Mesendoderm (in vitro differentiated cells): ENCODE data around the gene C1orf105.

Experiments used
- DNase-seq: peaks from one replicate; pipeline ENCODE4 v3.0.0; 2013
- H2AK5ac ChIP-seq: 2 replicates; pipeline ENCODE4 v1.6.1; 2013; ENCODE audit warnings: low read length, inconsistent platforms
- H2BK120ac ChIP-seq: 2 replicates; pipeline ENCODE4 v1.6.1; 2013; ENCODE audit warnings: low read depth, mild to moderate bottlenecking, low read length, moderate library complexity, mixed read lengths
- H2BK15ac ChIP-seq: replicated peaks from 2 replicates; pipeline ENCODE4 v1.6.1; 2013; ENCODE audit warnings: low read depth, mild to moderate bottlenecking, moderate library complexity
- H2BK5ac ChIP-seq: 2 replicates; pipeline ENCODE4 v1.6.1; 2013; ENCODE audit warnings: low read length, inconsistent platforms
- H3K18ac ChIP-seq: 2 replicates; pipeline ENCODE4 v1.6.1; 2013; ENCODE audit warnings: mild to moderate bottlenecking, low read length, mixed read lengths
- H3K23ac ChIP-seq: one replicate; pipeline ENCODE4 v1.6.1; 2013; ENCODE audit warnings: low read length
- H3K27ac ChIP-seq: 2 replicates; pipeline ENCODE4 v1.5.1; 2013; ENCODE audit warnings: low read depth, mild to moderate bottlenecking, inconsistent platforms, low read length, moderate library complexity
- H3K27me3 ChIP-seq: 2 replicates; pipeline ENCODE4 v1.6.1; 2013; ENCODE audit warnings: low read length, control low read depth, mild to moderate bottlenecking, inconsistent platforms; ENCODE audit not compliant: insufficient read depth, poor library complexity
- H3K36me3 ChIP-seq: 2 replicates; pipeline ENCODE4 v1.6.1; 2013; ENCODE audit warnings: low read length, inconsistent platforms; ENCODE audit not compliant: control insufficient read depth, insufficient read depth
- H3K4ac ChIP-seq: one replicate; pipeline ENCODE4 v1.6.1; 2013; ENCODE audit warnings: low read depth, mild to moderate bottlenecking, low read length, moderate library complexity
- H3K4me1 ChIP-seq: 2 replicates; pipeline ENCODE4 v1.6.1; 2013; ENCODE audit warnings: low read depth, low read length, inconsistent platforms; ENCODE audit not compliant: control insufficient read depth
- H3K4me2 ChIP-seq: 2 replicates; pipeline ENCODE4 v1.6.1; 2013; ENCODE audit warnings: low read length
- H3K4me3 ChIP-seq: 2 replicates; pipeline ENCODE4 v1.5.1; 2013; ENCODE audit warnings: mild to moderate bottlenecking, low read length
- H3K56ac ChIP-seq: one replicate; pipeline ENCODE4 v1.6.1; 2013; ENCODE audit warnings: low read length
- H3K79me1 ChIP-seq: 2 replicates; pipeline ENCODE4 v1.6.1; 2013; ENCODE audit warnings: low read length, inconsistent platforms
- H3K79me2 ChIP-seq: 2 replicates; pipeline ENCODE4 v1.6.1; 2013; ENCODE audit warnings: mild to moderate bottlenecking, low read length; ENCODE audit not compliant: control insufficient read depth, insufficient read depth
- H3K9ac ChIP-seq: 2 replicates; pipeline ENCODE4 v1.6.1; 2013; ENCODE audit warnings: low read length, inconsistent platforms
- H4K5ac ChIP-seq: one replicate; pipeline ENCODE4 v1.6.1; 2013; ENCODE audit warnings: low read length
- H4K8ac ChIP-seq: one replicate; pipeline ENCODE4 v1.6.1; 2013; ENCODE audit warnings: low read depth, mild to moderate bottlenecking, control low read depth, low read length, moderate library complexity
- WGBS: extraction: QIAGEN DNeasy Blood & Tissue Kit; methylation state at CpG from one replicate; pipeline ENCODE4 v1.1.7; 2013; ENCODE audit warnings: low lambda C conversion rate, missing lambda C conversion rate; ENCODE audit not compliant: insufficient coverage; ENCODE audit errors: extremely low coverage; 5-methylcytosine and 5-hydroxymethylcytosine counted together

C1orf105 gene

GRCh38 chr1:172480431-172480830 lies 59.9 kb downstream of the C1orf105 start:
- H3K36me3 ChIP-seq = no peaks in the 10 kb centered on the region
- peaks cover 2% of the 10 kb centered on the region for H3K4me1 ChIP-seq

DNA sequence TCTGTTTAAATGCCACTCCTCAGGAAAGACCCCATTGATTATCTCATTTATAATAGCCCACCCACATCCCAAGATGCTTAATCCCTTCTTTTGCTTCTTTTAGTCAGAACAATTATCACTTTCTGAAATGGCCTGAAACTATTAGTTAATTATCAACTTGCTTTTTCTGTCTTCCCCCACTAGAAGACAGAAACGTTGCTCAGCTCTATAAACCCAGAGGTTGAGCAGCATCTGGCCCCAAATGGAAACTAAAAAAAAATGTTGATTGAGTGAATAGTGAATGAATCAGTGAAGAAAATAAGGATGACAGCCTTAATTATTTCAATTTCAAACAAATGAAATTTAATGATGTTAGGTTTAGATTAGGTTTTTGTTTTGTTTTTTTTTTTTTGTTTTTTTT lies 61.6 kb downstream of the C1orf105 start:
- Histone ChIP-seq H3K4me3 (no peak overlapping the region), H2BK5ac (no peak overlapping the region), H3K18ac (no peak overlapping the region), H3K4me1 (no peaks in the 10 kb centered on the region), H3K9ac (no peak overlapping the region), H3K27me3 (no peaks in the 10 kb centered on the region), H3K27ac (no peak overlapping the region), H2BK15ac (no peak overlapping the region), H3K36me3 (no peaks in the 10 kb centered on the region), H3K56ac (no peak overlapping the region), H4K5ac (no peak overlapping the region), H3K79me1 (no peaks in the 10 kb centered on the region), H2BK120ac (no peak overlapping the region), H4K8ac (no peak overlapping the region), H2AK5ac (no peak overlapping the region), H3K4me2 (no peak overlapping the region), H3K23ac (no peak overlapping the region), H3K4ac (no peak overlapping the region), H3K79me2 (no peaks in the 10 kb centered on the region)
- no CpG with 5 or more reads among the region's 1 CpG for WGBS
- no peak for DNase-seq

More at GRCh38 chr1:172480431-172480830, 59.9 kb downstream of the C1orf105 start:
- H3K27ac ChIP-seq = no peak overlapping the region
- no peak overlapping the region for H3K4me3 ChIP-seq
- H3K27me3 ChIP-seq = no peaks in the 10 kb centered on the region
- no peak for DNase-seq
- H3K23ac ChIP-seq = no peak overlapping the region
- H2BK120ac ChIP-seq = no peak overlapping the region
- H3K79me1 ChIP-seq = no peaks in the 10 kb centered on the region
- no CpG with 5 or more reads among the region's 3 CpGs for WGBS
- H3K56ac ChIP-seq = no peak overlapping the region
- no peak overlapping the region for H3K9ac ChIP-seq
- no peak overlapping the region for H3K4me2 ChIP-seq
- H4K5ac ChIP-seq = no peak overlapping the region
- H2BK5ac ChIP-seq = no peak overlapping the region
- no peak overlapping the region for H3K4ac ChIP-seq
- H2BK15ac ChIP-seq = no peak overlapping the region
- H3K79me2 ChIP-seq = no peaks in the 10 kb centered on the region
- no peak overlapping the region for H3K18ac ChIP-seq
- no peak overlapping the region for H2AK5ac ChIP-seq
- no peak overlapping the region for H4K8ac ChIP-seq

DNA sequence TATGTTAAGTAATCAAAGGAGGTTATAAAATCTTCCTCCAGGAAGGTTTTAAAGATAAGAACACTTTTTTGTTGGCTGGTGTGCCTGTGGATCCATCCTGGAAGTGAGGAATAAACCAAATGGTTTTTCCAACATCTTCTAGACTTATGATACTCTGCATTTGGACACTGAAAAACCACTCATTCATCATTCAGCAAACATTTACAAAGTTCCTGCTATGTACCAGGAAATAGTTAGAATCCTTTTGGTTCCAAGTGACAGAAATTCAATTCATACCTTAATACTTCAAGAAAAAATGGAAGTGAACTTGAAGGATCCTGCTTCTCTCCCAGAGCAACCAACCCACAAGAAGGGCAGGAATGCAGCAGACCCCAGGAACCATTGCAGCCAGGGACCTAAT lies 63.0 kb downstream of the C1orf105 start:
- no peaks in the 10 kb centered on the region for H3K36me3 ChIP-seq
- H2AK5ac ChIP-seq = no peak overlapping the region
- no peak overlapping the region for H3K4me3 ChIP-seq
- H4K8ac ChIP-seq = no peak overlapping the region
- H3K23ac ChIP-seq = no peak overlapping the region
- no peaks in the 10 kb centered on the region for H3K4me1 ChIP-seq
- no peak overlapping the region for H2BK5ac ChIP-seq
- H2BK120ac ChIP-seq = no peak overlapping the region
- no peaks in the 10 kb centered on the region for H3K79me2 ChIP-seq
- H3K27ac ChIP-seq = no peak overlapping the region
- no peak overlapping the region for H4K5ac ChIP-seq
- no peaks in the 10 kb centered on the region for H3K79me1 ChIP-seq
- H3K4ac ChIP-seq = no peak overlapping the region
- H3K56ac ChIP-seq = no peak overlapping the region
- H3K4me2 ChIP-seq = no peak overlapping the region
- no peak overlapping the region for H3K9ac ChIP-seq
- no peak overlapping the region for H3K18ac ChIP-seq
- DNase-seq = no peak
- no peaks in the 10 kb centered on the region for H3K27me3 ChIP-seq
- H2BK15ac ChIP-seq = no peak overlapping the region

DNA sequence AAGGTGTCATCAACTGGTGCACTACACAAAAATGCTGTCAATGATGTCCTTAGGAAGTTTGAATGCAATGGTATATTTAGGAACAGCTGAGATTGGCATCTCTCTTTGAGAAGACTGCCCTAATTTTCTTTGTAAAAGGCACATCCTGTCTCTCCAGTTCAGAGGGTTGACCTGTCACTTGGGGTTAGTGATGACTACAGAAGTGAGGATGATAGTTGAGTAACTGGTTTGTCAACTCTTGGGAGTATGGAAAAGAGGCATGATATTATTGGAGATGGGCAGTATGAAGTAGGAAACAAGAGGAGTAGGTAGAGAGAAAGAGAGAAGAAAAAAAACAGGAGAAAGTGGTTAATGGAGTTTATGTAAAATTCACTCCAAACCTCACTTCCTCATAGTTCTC lies 63.8 kb downstream of the C1orf105 start:
- H3K56ac ChIP-seq = no peak overlapping the region

DNA sequence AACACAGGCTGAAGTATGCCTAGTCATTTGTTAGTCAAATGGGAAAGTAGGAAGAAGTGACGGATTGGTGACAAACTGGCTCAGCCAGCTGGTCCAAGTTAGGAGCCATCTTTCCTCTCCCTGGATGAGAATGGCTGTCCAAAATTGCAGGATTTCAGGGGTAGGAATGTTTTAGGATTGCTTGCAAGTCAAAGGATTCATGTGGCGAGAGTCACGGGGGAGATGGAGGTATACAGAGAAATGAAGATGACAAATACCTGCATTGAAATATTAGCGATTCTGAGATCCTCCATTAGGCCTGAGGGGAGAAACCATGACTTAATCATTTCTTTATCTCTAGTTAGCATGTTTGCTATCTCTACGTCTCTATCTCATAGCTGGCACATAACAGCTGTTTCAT lies 65.1 kb downstream of the C1orf105 start:
- no peaks in the 10 kb centered on the region for H3K36me3 ChIP-seq
- WGBS = no CpG with 5 or more reads among the region's 5 CpGs
- H3K79me2 ChIP-seq = no peaks in the 10 kb centered on the region
- no peaks in the 10 kb centered on the region for H3K27me3 ChIP-seq
- no peak for DNase-seq
- no peak overlapping the region for H3K27ac ChIP-seq
- H3K4me3 ChIP-seq = no peak overlapping the region
- no peak overlapping the region for H2BK5ac ChIP-seq
- H2AK5ac ChIP-seq = no peak overlapping the region
- no peak overlapping the region for H2BK15ac ChIP-seq
- no peaks in the 10 kb centered on the region for H3K79me1 ChIP-seq
- H3K56ac ChIP-seq = no peak overlapping the region
- H3K23ac ChIP-seq = no peak overlapping the region
- no peak overlapping the region for H3K4ac ChIP-seq
- no peak overlapping the region for H2BK120ac ChIP-seq
- no peak overlapping the region for H4K8ac ChIP-seq
- no peak overlapping the region for H3K18ac ChIP-seq
- no peaks in the 10 kb centered on the region for H3K4me1 ChIP-seq
- H4K5ac ChIP-seq = no peak overlapping the region
- no peak overlapping the region for H3K4me2 ChIP-seq
- no peak overlapping the region for H3K9ac ChIP-seq

More for the DNA sequence above, 63.8 kb downstream of the C1orf105 start:
- Histone ChIP-seq H4K5ac (no peak overlapping the region), H4K8ac (no peak overlapping the region), H2AK5ac (no peak overlapping the region), H3K4ac (no peak overlapping the region), H3K27ac (no peak overlapping the region), H3K79me1 (no peaks in the 10 kb centered on the region), H3K36me3 (no peaks in the 10 kb centered on the region), H3K18ac (no peak overlapping the region), H2BK120ac (no peak overlapping the region), H2BK15ac (no peak overlapping the region), H3K9ac (no peak overlapping the region), H3K23ac (no peak overlapping the region), H3K4me1 (no peaks in the 10 kb centered on the region), H3K4me3 (no peak overlapping the region), H3K79me2 (no peaks in the 10 kb centered on the region), H2BK5ac (no peak overlapping the region), H3K4me2 (no peak overlapping the region), H3K27me3 (no peaks in the 10 kb centered on the region)
- no peak for DNase-seq

GRCh38 chr1:172486805-172487454 lies 66.4 kb downstream of the C1orf105 start:
- H3K56ac ChIP-seq = no peak overlapping the region
- no peaks in the 10 kb centered on the region for H3K27me3 ChIP-seq
- H3K4me1 ChIP-seq = no peaks in the 10 kb centered on the region
- no peak overlapping the region for H3K4ac ChIP-seq
- no peak overlapping the region for H2BK5ac ChIP-seq
- no peaks in the 10 kb centered on the region for H3K79me1 ChIP-seq
- H3K23ac ChIP-seq = no peak overlapping the region
- no peaks in the 10 kb centered on the region for H3K79me2 ChIP-seq
- H4K8ac ChIP-seq = no peak overlapping the region
- H2BK15ac ChIP-seq = no peak overlapping the region
- no peak overlapping the region for H4K5ac ChIP-seq
- H3K4me2 ChIP-seq = no peak overlapping the region
- DNase-seq = no peak
- H3K27ac ChIP-seq = no peak overlapping the region
- H3K9ac ChIP-seq = no peak overlapping the region
- no peak overlapping the region for H2BK120ac ChIP-seq
- no peak overlapping the region for H3K4me3 ChIP-seq
- no peak overlapping the region for H3K18ac ChIP-seq
- no CpG with 5 or more reads among the region's 3 CpGs for WGBS
- H3K36me3 ChIP-seq = no peaks in the 10 kb centered on the region
- H2AK5ac ChIP-seq = no peak overlapping the region
